Choroid plexus epithelial cell (primary cell): ENCODE measurements around the gene CHRNE.
"Not testable (repeated sequence)": the region's sequence is repeated elsewhere in the genome, so short reads cannot be mapped to it uniquely, and the experiment has no call there.

ENCODE experiments used
- DNase-seq: peaks from one replicate; pipeline ENCODE4 v3.0.0-alpha.2; 2010; ENCODE audit warnings: low read depth
- H3K4me3 ChIP-seq: 2 replicates; pipeline ENCODE4 v1.5.1; 2011; ENCODE audit warnings: low read depth, mild to moderate bottlenecking, control low read depth, low read length, moderate library complexity
- CTCF ChIP-seq: conservative IDR thresholded peaks from 2 replicates; pipeline ENCODE4 v1.5.1; 2011; ENCODE audit warnings: low read depth, mild to moderate bottlenecking, control low read depth, inconsistent platforms, low read length, moderate library complexity

The CHRNE gene

GRCh38 chr17:4934173-4934979 lies 31.5 kb upstream of the CHRNE start:
- TF ChIP-seq CTCF: peak; percentile 60
- peak; percentile 54 for DNase-seq
- no peak overlapping the region for H3K4me3 ChIP-seq

GRCh38 chr17:4933646-4934045 lies 30.7 kb upstream of the CHRNE start:
- DNase-seq: no peak
- no peak for TF ChIP-seq CTCF
- H3K4me3 ChIP-seq: no peak overlapping the region

- TF ChIP-seq CTCF: no peak
- DNase-seq: no peak
- no peak overlapping the region for H3K4me3 ChIP-seq
Observed at GRCh38 chr17:4932756-4933155, 29.9 kb upstream of the CHRNE start.

GRCh38 chr17:4931963-4932362 lies 29.1 kb upstream of the CHRNE start, which contains the start of gene GP1BA:
Gene GP1BA (plus strand): TSS chr17:4932277. CDS start chr17:4932605, 328 bp downstream.
- no peak for TF ChIP-seq CTCF
- no peak within 1 kb of the TSS for H3K4me3 ChIP-seq
- DNase-seq: no peak

- H3K4me3 ChIP-seq: no peak overlapping the region
- no peak for DNase-seq
- TF ChIP-seq CTCF: no peak
Observed at GRCh38 chr17:4928881-4929280, 26.0 kb upstream of the CHRNE start.

- not testable (repeated sequence) for DNase-seq, H3K4me3 ChIP-seq
Observed at GRCh38 chr17:4926577-4927335, 23.9 kb upstream of the CHRNE start.

GRCh38 chr17:4921320-4921719 lies 18.4 kb upstream of the CHRNE start:
- no peak for TF ChIP-seq CTCF
- H3K4me3 ChIP-seq: no peak overlapping the region
- no peak for DNase-seq
